HPDE6-E6E7 (cell line): ENCODE measurements around the gene KIAA2012.
A peak's percentile ranks its signal among the peaks of the same experiment; 100 is the strongest.

Source experiments
- DNase-seq: peaks from one replicate; pipeline ENCODE4 v3.0.0; 2011; ENCODE audit warnings: missing footprints; ENCODE audit errors: extremely low spot score

Gene KIAA2012

GRCh38 chr2:202043475-202043874, 29.6 kb upstream of the KIAA2012 start:
- no peak for DNase-seq

DNA sequence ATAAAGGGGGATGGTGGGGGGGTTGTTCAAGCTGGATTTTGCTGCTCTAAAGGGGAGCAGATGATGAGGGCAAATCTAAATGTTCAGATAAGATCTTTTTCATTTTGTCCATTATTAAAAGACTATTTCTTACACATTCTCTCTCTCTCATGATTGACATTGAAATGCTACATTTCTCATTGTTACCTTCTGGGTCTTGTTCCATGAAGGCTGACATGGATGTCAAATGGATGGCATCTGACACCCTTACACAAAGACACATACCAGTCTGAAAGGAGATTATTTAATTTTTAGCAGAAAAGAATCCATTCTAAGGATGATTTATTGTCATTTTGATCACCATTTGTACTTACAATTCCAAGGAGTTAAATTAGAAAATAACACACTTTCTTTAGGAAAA, 28.3 kb upstream of the KIAA2012 start:
- DNase-seq = no peak

- DNase-seq = no peak
Observed at GRCh38 chr2:202046572-202046971, 26.5 kb upstream of the KIAA2012 start.

DNA sequence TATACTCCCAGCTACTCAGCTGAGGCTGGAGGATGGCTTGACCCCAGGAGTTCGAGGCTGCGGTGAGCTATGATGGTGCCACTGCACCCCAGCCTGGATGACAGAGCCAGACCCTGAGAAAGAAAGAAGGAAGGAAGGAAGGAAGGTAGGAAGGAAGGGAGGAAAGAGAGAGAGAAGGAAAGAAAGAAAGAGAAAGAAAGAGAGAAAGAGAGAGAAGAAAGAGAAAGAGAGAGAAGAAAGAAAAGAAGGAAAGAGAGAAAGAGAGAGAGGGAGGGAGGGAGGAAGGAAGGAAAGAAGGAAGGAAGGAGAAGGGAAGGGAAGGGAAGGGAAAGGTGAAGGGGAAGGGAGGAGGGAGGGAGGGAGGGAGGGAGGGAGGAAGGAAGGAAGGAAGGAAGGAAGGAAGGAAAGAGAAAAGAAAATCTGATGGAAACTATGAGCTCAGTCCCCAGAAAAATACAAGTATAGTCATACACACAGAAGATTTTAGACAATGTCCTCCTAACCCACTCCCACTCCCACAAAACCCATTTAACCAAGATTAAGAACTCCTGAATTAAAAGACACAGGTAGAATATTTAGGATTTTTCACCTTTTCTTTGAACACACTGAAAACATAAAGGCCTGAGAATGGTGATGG, 23.8 kb upstream of the KIAA2012 start:
- DNase-seq = no peak

- no peak for DNase-seq
Observed at GRCh38 chr2:202049840-202050239, 23.2 kb upstream of the KIAA2012 start.

DNA sequence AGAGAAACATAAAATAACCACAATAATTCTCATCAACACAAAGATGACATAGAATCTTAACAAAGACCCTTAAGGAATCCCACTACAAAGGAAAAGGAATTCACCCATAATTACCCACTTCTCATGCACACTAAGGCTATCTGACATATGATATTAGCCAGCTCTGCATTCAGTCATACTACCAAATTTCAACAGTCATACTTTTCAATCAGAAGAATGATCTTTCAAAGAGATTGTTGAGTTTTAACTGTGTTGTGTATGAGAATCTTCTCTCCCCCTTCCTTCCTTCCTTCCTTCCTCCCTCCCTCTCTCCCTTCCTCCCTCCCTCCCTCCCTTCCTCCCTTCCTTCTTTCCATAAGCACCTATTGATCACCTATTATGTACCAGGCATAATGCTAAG, 22.4 kb upstream of the KIAA2012 start:
- no peak for DNase-seq

- DNase-seq = no peak
Observed at GRCh38 chr2:202051499-202052161, 21.4 kb upstream of the KIAA2012 start.

GRCh38 chr2:202052235-202052634, 20.8 kb upstream of the KIAA2012 start:
- DNase-seq = no peak

- no peak for DNase-seq
Observed at GRCh38 chr2:202054679-202055078, 18.4 kb upstream of the KIAA2012 start.

DNA sequence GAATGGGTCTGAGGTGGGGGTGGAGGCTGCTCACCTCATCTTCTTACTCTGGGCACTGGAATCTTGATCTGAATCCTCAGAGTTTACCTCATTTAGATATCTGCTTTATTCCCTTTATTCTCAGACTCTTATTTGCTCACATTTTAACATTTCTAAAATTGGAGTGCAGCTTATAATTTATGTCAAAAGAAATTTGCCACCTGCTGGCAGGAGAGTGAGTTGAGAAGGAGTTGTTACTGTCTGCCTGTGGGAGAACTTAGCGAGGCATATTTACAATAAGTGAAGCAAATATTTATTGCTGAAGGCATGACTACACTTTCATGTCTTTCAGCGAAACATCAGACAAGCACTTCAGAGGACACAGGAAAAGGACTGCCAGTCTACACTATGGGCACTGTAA, 16.4 kb upstream of the KIAA2012 start:
- no peak for DNase-seq

GRCh38 chr2:202060218-202060617, 12.8 kb upstream of the KIAA2012 start:
- no peak for DNase-seq

- no peak for DNase-seq
Observed at GRCh38 chr2:202061695-202062094, 11.4 kb upstream of the KIAA2012 start.

DNA sequence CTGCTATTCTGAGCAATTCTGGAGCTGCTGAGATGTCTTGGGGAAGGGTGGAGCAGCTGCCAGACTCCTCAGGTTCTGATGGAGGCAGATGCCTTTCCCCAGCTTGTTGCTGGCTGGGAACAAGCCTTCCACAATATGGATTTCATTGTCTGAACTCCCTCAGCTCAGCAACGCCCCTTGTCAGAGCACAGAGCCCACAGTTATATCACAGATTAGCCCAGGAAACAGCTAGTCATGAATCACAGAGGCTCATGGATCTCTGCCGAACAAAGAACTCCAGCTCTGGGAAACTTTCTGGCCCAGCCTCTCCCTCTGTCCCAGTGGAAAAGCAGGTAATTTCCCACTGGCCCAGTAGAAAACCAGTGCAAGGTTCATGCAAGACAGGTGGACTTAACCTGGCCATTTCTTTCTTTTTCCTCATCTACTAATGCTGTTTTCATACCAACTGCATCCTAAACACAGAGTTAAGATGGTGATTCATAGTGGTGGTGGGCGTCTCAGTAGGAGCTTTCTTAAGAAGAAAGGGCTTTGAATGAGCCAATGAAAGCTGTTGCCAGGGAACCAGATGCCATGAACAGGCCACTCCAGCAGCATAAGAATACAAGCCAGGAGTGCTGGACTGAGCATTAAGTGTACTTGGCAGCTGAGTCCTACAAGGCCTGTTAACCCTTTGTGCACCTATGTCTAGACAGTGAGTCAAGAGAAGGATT, 8.7 kb upstream of the KIAA2012 start:
- no peak for DNase-seq

- no peak for DNase-seq
Observed at GRCh38 chr2:202064881-202065230, 8.2 kb upstream of the KIAA2012 start.

DNA sequence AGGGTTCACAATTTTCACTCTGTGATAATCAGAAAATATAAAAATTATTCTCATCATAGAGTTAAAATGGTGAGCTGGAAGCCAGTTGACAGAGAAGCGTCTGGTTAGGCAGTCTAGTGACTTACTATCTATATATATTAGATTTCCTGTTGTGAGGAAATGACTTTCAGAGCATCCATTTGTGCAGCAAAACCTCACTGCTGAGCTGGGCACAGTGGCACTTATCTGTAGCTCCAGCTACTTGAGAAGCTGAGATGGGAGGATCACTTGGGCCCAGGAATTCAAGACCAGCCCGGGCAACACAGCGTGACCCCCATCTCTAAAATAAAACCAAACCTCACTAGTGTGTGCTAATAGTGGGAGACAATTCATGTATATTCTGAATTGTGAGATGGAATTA, 7.2 kb upstream of the KIAA2012 start:
- no peak for DNase-seq

GRCh38 chr2:202066875-202067274, 6.2 kb upstream of the KIAA2012 start:
- DNase-seq = no peak

DNA sequence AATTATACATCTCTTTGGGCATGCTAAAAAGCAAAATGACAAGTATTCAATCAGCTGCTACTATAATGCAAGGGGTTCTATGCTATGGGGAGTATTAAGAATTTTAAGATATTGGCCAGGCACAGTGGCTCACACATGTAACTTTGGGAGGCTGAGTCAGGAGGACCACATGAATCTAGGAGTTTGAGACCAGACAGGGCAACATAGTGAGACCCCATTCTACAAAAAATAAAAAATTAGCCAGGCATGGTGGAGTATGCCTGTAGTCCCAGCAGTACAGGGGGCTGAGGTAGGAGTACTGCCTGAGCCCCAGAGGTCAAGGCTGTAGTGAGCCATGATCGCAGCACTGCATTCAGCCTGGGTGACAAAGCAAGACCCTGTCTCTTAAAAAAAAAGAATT, 5.5 kb upstream of the KIAA2012 start:
- DNase-seq = no peak

GRCh38 chr2:202069170-202070067, 3.6 kb upstream of the KIAA2012 start:
- DNase-seq = no peak

GRCh38 chr2:202071107-202071506, 1.9 kb upstream of the KIAA2012 start:
- no peak for DNase-seq

DNA sequence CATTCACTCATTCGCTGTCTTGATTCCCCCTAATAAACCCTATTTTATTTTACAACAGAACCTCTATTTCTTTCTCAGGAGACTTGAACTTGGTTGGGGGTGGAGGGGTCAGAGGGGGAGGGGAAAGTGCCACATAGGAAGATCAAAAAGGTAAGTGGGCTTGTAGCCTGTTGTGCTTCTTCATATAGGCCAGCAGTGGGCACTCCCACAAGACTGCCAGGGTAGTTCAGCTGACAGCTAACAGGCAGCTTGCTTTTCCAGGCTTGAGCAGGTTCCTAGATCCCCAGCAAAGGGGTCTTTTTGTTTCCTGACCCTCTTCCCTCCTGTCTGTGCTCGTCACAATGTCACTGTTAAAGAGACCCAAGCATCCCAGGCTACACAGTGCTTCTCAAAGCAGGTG, 829 bp upstream of the KIAA2012 start:
- no peak for DNase-seq

DNA sequence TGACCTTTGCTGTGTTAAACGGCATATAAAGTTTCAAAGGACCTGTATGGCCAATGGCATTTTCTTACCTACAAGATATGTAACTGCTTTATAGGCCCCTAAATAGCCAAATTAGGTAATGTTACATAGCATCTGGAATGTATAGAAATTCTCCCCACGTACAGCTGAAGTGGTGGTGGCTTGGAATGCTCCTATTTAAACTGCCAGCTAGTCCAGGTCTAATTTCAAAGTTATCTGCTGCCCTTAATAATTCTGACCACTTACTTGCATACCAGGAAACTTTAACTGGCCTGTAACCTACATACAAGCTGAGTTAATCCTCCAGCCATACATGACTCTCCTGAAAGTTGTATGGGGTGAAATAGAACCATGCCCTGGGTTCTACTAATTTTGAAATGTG, 1.3 kb downstream of the KIAA2012 start:
- DNase-seq = no peak

- DNase-seq = peak; percentile 10
Observed at GRCh38 chr2:202079310-202079709, 6.3 kb downstream of the KIAA2012 start.
